IMR-90 (cell line): ENCODE measurements around the gene ZNF639. TPM values are rescaled to one million over a fixed set of nuclear protein-coding genes. Genes with fewer than 3 reads are reported as not detected.

Source experiments
- ATAC-seq: fragments of 200-7000 bp; cut with Tn5 transposase; 2 replicates; pipeline ENCODE4 v1.9.1; 2020; ENCODE audit warnings: low read depth, mild to moderate bottlenecking, moderate library complexity
- BruUV-seq: library from RNA; stranded (reverse); fragments of 400-500 nt; replicated peaks from 2 replicates; lab custom pipeline; 2021; lab: Mats Ljungman, UMichigan
- CTCF ChIA-PET: fragments of 300-600 bp; formaldehyde crosslinking; extraction: SDS; loops from one replicate; lab custom pipeline; 2021; ENCODE audit warnings: antibody characterized with exemption; lab: Yijun Ruan, JAX
- POLR2A ChIA-PET: fragments of 300-600 bp; sonication (Branson Sonifier 250); formaldehyde crosslinking; loops from one replicate; lab custom pipeline; 2022; ENCODE audit warnings: antibody characterized with exemption; ENCODE audit not compliant: unreplicated experiment; lab: Charles Lee
- DNase-seq: peaks from one replicate; pipeline ENCODE4 v3.0.0; 2013
- H2AFZ ChIP-seq: replicated peaks from 2 replicates; pipeline ENCODE3; 2013; ENCODE audit warnings: low read length, mild to moderate bottlenecking; ENCODE audit not compliant: poor library complexity
- H2AK5ac ChIP-seq: 2 replicates; pipeline ENCODE4 v1.6.1; 2013; ENCODE audit warnings: low read depth, low read length, inconsistent platforms
- H2AK9ac ChIP-seq: replicated peaks from 2 replicates; pipeline ENCODE3; 2013; ENCODE audit warnings: mild to moderate bottlenecking, low read depth, low read length, moderate library complexity; ENCODE audit not compliant: poor library complexity
- H2BK120ac ChIP-seq: 2 replicates; pipeline ENCODE4 v1.6.1; 2013; ENCODE audit warnings: low read depth, low read length, inconsistent platforms
- H2BK15ac ChIP-seq: 3 replicates; pipeline ENCODE4 v1.6.1; 2013; ENCODE audit warnings: low read depth, low read length, inconsistent platforms
- H2BK20ac ChIP-seq: 2 replicates; pipeline ENCODE4 v1.6.1; 2013; ENCODE audit warnings: low read depth, mild to moderate bottlenecking, inconsistent platforms, low read length, moderate library complexity
- H2BK5ac ChIP-seq: 2 replicates; pipeline ENCODE4 v1.6.1; 2013; ENCODE audit warnings: mild to moderate bottlenecking, low read depth, low read length, inconsistent platforms; ENCODE audit not compliant: poor library complexity, severe bottlenecking
- H3K14ac ChIP-seq: replicated peaks from 2 replicates; pipeline ENCODE4 v1.6.1; 2013; ENCODE audit warnings: low read depth, low read length, inconsistent platforms
- H3K18ac ChIP-seq: 2 replicates; pipeline ENCODE4 v1.6.1; 2013; ENCODE audit warnings: low read depth, low read length, control low read depth
- H3K23ac ChIP-seq: 2 replicates; pipeline ENCODE4 v1.6.1; 2013; ENCODE audit warnings: low read depth, low read length, inconsistent platforms
- H3K27ac ChIP-seq: 2 replicates; pipeline ENCODE4 v1.5.1; 2013; ENCODE audit warnings: mild to moderate bottlenecking, control low read depth, low read length; ENCODE audit not compliant: insufficient read depth
- H3K27me3 ChIP-seq: 2 replicates; pipeline ENCODE4 v1.6.1; 2013; ENCODE audit warnings: low read length; ENCODE audit not compliant: control insufficient read depth, insufficient read depth
- H3K36me3 ChIP-seq: 2 replicates; pipeline ENCODE4 v1.6.1; 2013; ENCODE audit warnings: low read length, mixed read lengths; ENCODE audit not compliant: control insufficient read depth, insufficient read depth
- H3K4ac ChIP-seq: 2 replicates; pipeline ENCODE4 v1.6.1; 2013; ENCODE audit warnings: low read depth, low read length, inconsistent platforms
- H3K4me1 ChIP-seq: 2 replicates; pipeline ENCODE4 v1.6.1; 2013; ENCODE audit warnings: low read length, mixed read lengths; ENCODE audit not compliant: control insufficient read depth, insufficient read depth
- H3K4me2 ChIP-seq: 2 replicates; pipeline ENCODE4 v1.6.1; 2013; ENCODE audit warnings: low read depth, mild to moderate bottlenecking, control low read depth, low read length, moderate library complexity
- H3K4me3 ChIP-seq: 2 replicates; pipeline ENCODE4 v1.5.1; 2013; ENCODE audit warnings: low read depth, mild to moderate bottlenecking, control low read depth, low read length, moderate library complexity; ENCODE audit not compliant: insufficient read depth
- H3K56ac ChIP-seq: 2 replicates; pipeline ENCODE4 v1.6.1; 2013; ENCODE audit warnings: low read length, inconsistent platforms; ENCODE audit not compliant: insufficient read depth; ENCODE audit errors: extremely low read depth
- H3K79me1 ChIP-seq, 2 experiments: 2 replicates each; pipeline ENCODE4 v1.6.1; 2013; ENCODE audit warnings: low read length in 2 of 2, inconsistent platforms in 1 of 2, low read depth in 1 of 2
- H3K9ac ChIP-seq: 2 replicates; pipeline ENCODE4 v1.6.1; 2013; ENCODE audit warnings: low read depth, low read length, control low read depth
- H3K9me1 ChIP-seq: 2 replicates; pipeline ENCODE4 v1.6.1; 2013; ENCODE audit warnings: low read length, inconsistent platforms; ENCODE audit not compliant: insufficient read depth
- H3K9me3 ChIP-seq: 2 replicates; pipeline ENCODE4 v1.6.1; 2013; ENCODE audit warnings: low read length; ENCODE audit not compliant: control insufficient read depth, insufficient read depth
- H4K20me1 ChIP-seq: 2 replicates; pipeline ENCODE4 v1.6.1; 2013; ENCODE audit warnings: low read length, inconsistent platforms; ENCODE audit not compliant: insufficient read depth
- H4K5ac ChIP-seq: 2 replicates; pipeline ENCODE4 v1.6.1; 2013; ENCODE audit warnings: mild to moderate bottlenecking, low read depth, low read length, control low read depth
- H4K8ac ChIP-seq, 2 experiments: 2 replicates each; pipeline ENCODE4 v1.6.1; 2013; ENCODE audit warnings: low read depth in 2 of 2, low read length in 2 of 2, control low read depth in 1 of 2, inconsistent platforms in 1 of 2
- H4K91ac ChIP-seq: 2 replicates; pipeline ENCODE4 v1.6.1; 2013; ENCODE audit warnings: low read depth, low read length, inconsistent platforms; ENCODE audit not compliant: insufficient read depth
- BHLHE40 ChIP-seq: fragments of 150-350 bp; IDR thresholded peaks from 2 replicates; pipeline ENCODE4 v1.6.1; 2016; ENCODE audit warnings: mild to moderate bottlenecking, low read depth, low read length
- CTCF ChIP-seq: conservative IDR thresholded peaks from 2 replicates; pipeline ENCODE4 v1.5.1; 2012; ENCODE audit warnings: mild to moderate bottlenecking, low read depth, low read length, improper control_type of control experiment
- MAFK ChIP-seq: IDR thresholded peaks from 2 replicates; pipeline ENCODE4 v1.6.1; 2012; ENCODE audit warnings: low read depth, low read length, improper control_type of control experiment
- MAZ ChIP-seq: IDR thresholded peaks from 2 replicates; pipeline ENCODE4 v1.6.1; 2012; ENCODE audit warnings: low read depth, mild to moderate bottlenecking, low read length, improper control_type of control experiment, moderate library complexity, borderline replicate concordance
- MXI1 ChIP-seq: IDR thresholded peaks from 2 replicates; pipeline ENCODE4 v1.6.1; 2012; ENCODE audit warnings: low read depth, mild to moderate bottlenecking, low read length, moderate library complexity, borderline replicate concordance
- NFE2L2 ChIP-seq: fragments of 150-350 bp; IDR thresholded peaks from 2 replicates; pipeline ENCODE4 v1.6.1; 2016; ENCODE audit warnings: low read depth, mild to moderate bottlenecking, low read length
- RAD21 ChIP-seq: IDR thresholded peaks from 2 replicates; pipeline ENCODE4 v1.6.1; 2012; ENCODE audit warnings: low read length, improper control_type of control experiment
- RCOR1 ChIP-seq: IDR thresholded peaks from 2 replicates; pipeline ENCODE4 v1.6.1; 2012; ENCODE audit warnings: mild to moderate bottlenecking, low read length, improper control_type of control experiment; ENCODE audit not compliant: insufficient replicate concordance
- RFX5 ChIP-seq: IDR thresholded peaks from 2 replicates; pipeline ENCODE4 v1.8.0; 2012; ENCODE audit warnings: low read depth, mild to moderate bottlenecking, low read length, moderate library complexity
- SMC3 ChIP-seq: fragments of 150-350 bp; IDR thresholded peaks from 2 replicates; pipeline ENCODE4 v1.6.1; 2016; ENCODE audit warnings: low read depth, mild to moderate bottlenecking, antibody characterized with exemption, low read length, moderate library complexity
- WGBS, 2 experiments: methylation state at CpG; one replicate each; pipeline versions ENCODE4 v1.1.5 to v1.1.7; 2013; ENCODE audit warnings: missing lambda C conversion rate in 2 of 2; ENCODE audit not compliant: insufficient read length in 1 of 2; ENCODE audit errors: extremely low coverage in 2 of 2; 5-methylcytosine and 5-hydroxymethylcytosine counted together
- dilution Hi-C: fragments of 300-500 bp; cut with HindIII; formaldehyde crosslinking; loops from one replicate; pipeline ENCODE4 v1.14.3; 2018; ENCODE audit warnings: low sequenced_read_pairs; ENCODE audit not compliant: unreplicated experiment
- in situ Hi-C: fragments of 300-500 bp; cut with MboI; formaldehyde crosslinking; loops from 3 replicates; pipeline ENCODE4 v1.14.3; 2019; ENCODE audit warnings: low sequenced_read_pairs, inconsistent platforms, mixed read lengths
- intact Hi-C: fragments of 100-400 bp; cut with micrococcal nuclease; formaldehyde crosslinking; loops from 2 replicates; pipeline ENCODE4 v1.10.0; 2022
- polyA plus RNA-seq, 3 experiments: library from polyadenylated mRNA; depleted of rRNA; stranded (reverse); fragments of >200 nt; gene quantifications; 2 replicates each; pipeline ENCODE4 v1.2.3, GENCODE V29; 2012; ENCODE audit warnings: low replicate concordance in 1 of 3
- total RNA-seq: library from RNA; depleted of rRNA; stranded (reverse); fragments of >200 nt; gene quantifications from 2 replicates; pipeline ENCODE4 v1.2.3, GENCODE V29; 2012
- TF ChIP-seq, protein P1 (sequence below): fragments of 150-350 bp; IDR thresholded peaks from 2 replicates; pipeline ENCODE4 v1.6.1; 2017; ENCODE audit warnings: mild to moderate bottlenecking, antibody characterized with exemption, low read length, low read depth

ZNF639 gene
- total and polyA plus RNA-seq, 2 of the 4 experiments (the other 2 are of a cell fraction), result 15.9 to 50.5 TPM

DNA sequence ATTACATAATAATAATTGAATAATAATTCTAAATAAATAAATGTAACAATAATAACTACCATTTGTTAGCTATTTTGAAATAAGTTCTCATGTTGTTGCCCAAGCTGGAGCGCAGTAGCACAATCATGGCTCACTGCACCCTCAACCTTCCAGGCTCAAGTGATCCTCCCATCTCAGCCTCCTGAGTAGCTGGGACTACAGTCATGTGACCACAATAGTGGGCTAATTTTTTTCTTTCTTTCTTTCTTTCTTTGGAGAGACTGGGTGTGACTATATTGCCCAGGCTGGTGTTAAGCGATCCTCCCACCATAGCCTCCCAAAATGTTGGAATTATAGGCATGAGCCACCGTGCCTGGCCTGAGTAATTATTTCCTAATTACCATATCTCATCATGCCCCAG, 41.0 kb upstream of the ZNF639 start:
- TF ChIP-seq MAFK (no peak), NFE2L2 (no peak), MAZ (no peak), SMC3 (no peak), CTCF (no peak), RCOR1 (no peak), MXI1 (no peak), RFX5 (no peak), BHLHE40 (no peak), RAD21 (no peak)
- TF ChIP-seq, protein P1, sequence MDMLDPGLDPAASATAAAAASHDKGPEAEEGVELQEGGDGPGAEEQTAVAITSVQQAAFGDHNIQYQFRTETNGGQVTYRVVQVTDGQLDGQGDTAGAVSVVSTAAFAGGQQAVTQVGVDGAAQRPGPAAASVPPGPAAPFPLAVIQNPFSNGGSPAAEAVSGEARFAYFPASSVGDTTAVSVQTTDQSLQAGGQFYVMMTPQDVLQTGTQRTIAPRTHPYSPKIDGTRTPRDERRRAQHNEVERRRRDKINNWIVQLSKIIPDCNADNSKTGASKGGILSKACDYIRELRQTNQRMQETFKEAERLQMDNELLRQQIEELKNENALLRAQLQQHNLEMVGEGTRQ, result no peak

More for the DNA sequence above, 41.0 kb upstream of the ZNF639 start:
- no peak overlapping the region for H2BK15ac ChIP-seq
- intact Hi-C loops, result no loop called here
- no CpG with 5 or more reads among the region's 3 CpGs for WGBS, 2 experiments
- no peak overlapping the region for H2AFZ ChIP-seq
- H2BK20ac ChIP-seq, result no peak overlapping the region
- CTCF ChIA-PET, result no interaction called here
- no peak overlapping the region for H3K18ac ChIP-seq
- no peak overlapping the region for H3K4ac ChIP-seq
- H3K36me3 ChIP-seq, result no peaks in the 10 kb centered on the region
- no peaks in the 10 kb centered on the region for H3K4me1 ChIP-seq
- no peak overlapping the region for H3K27ac ChIP-seq
- no peak overlapping the region for H2BK5ac ChIP-seq
- ATAC-seq (no peak), DNase-seq (no peak)
- H2AK5ac ChIP-seq, result no peak overlapping the region
- H3K79me1 ChIP-seq, result no peaks in the 10 kb centered on the region
- no peak overlapping the region for H3K14ac ChIP-seq
- H4K20me1 ChIP-seq, result no peaks in the 10 kb centered on the region
- no peaks in the 10 kb centered on the region for H3K9me3 ChIP-seq
- no peak overlapping the region for H2AK9ac ChIP-seq
- H3K4me2 ChIP-seq, result no peak overlapping the region
- peaks cover 2% of the 10 kb centered on the region; the same call in 1 of the 2 replicates for H3K27me3 ChIP-seq
- in situ Hi-C loops, result no loop called here
- H3K9ac ChIP-seq, result no peak overlapping the region
- H3K23ac ChIP-seq, result no peak overlapping the region
- no peaks in the 10 kb centered on the region for H3K9me1 ChIP-seq
- H3K4me3 ChIP-seq, result no peak overlapping the region
- H3K56ac ChIP-seq, result no peak overlapping the region
- BruUV-seq, result no TSS peak
- H4K5ac ChIP-seq, result no peak overlapping the region
- POLR2A ChIA-PET, result no interaction called here
- dilution Hi-C loops, result loop anchor here (25.0 kb wide), 1 partner anchor 170 kb away; no protein-coding TSS in a partner anchor
- no peak overlapping the region for H2BK120ac ChIP-seq
- H4K8ac ChIP-seq, result no peak overlapping the region
- no peak overlapping the region for H4K91ac ChIP-seq
